ENCODE measurements around the gene SULT2B1.

SULT2B1 gene

GRCh38 chr19:48541813-48542212, 10.2 kb upstream of the SULT2B1 start:
- no peak for TF ChIP-seq CTCF (conservative IDR thresholded peaks at IDR 0.05; ENCODE audit: low read depth, low read length)
- H3K4me3 ChIP-seq (ENCODE audit: low read depth, low read length): no peak overlapping the region
- no peak for DNase-seq (ENCODE audit: low read depth)

- TF ChIP-seq CTCF (conservative IDR thresholded peaks at IDR 0.05; ENCODE audit: low read depth, low read length): no peak
- DNase-seq (ENCODE audit: low read depth): no peak
- H3K4me3 ChIP-seq (ENCODE audit: low read depth, low read length): no peak overlapping the region
Measured at GRCh38 chr19:48543121-48543710, 8.8 kb upstream of the SULT2B1 start.

- H3K4me3 ChIP-seq (ENCODE audit: low read depth, low read length): no peak overlapping the region
- no peak for TF ChIP-seq CTCF (conservative IDR thresholded peaks at IDR 0.05; ENCODE audit: low read depth, low read length)
- no peak for DNase-seq (ENCODE audit: low read depth)
Measured at GRCh38 chr19:48544856-48545750, 6.9 kb upstream of the SULT2B1 start.

- no peak overlapping the region for H3K4me3 ChIP-seq (ENCODE audit: low read depth, low read length)
- TF ChIP-seq CTCF (conservative IDR thresholded peaks at IDR 0.05; ENCODE audit: low read depth, low read length): no peak
- no peak for DNase-seq (ENCODE audit: low read depth)
Measured at GRCh38 chr19:48547722-48548121, 4.2 kb upstream of the SULT2B1 start.

GRCh38 chr19:48548253-48548911, 3.6 kb upstream of the SULT2B1 start:
- no peak overlapping the region for H3K4me3 ChIP-seq (ENCODE audit: low read depth, low read length)
- DNase-seq (ENCODE audit: low read depth): no peak
- no peak for TF ChIP-seq CTCF (conservative IDR thresholded peaks at IDR 0.05; ENCODE audit: low read depth, low read length)

GRCh38 chr19:48549380-48549779, 2.6 kb upstream of the SULT2B1 start:
- H3K4me3 ChIP-seq (ENCODE audit: low read depth, low read length): no peak overlapping the region
- DNase-seq (ENCODE audit: low read depth): no peak
- TF ChIP-seq CTCF (conservative IDR thresholded peaks at IDR 0.05; ENCODE audit: low read depth, low read length): no peak

Measured in choroid plexus epithelial cell (primary cell).